Measurements from ENCODE around the gene SELENOW.

DNA sequence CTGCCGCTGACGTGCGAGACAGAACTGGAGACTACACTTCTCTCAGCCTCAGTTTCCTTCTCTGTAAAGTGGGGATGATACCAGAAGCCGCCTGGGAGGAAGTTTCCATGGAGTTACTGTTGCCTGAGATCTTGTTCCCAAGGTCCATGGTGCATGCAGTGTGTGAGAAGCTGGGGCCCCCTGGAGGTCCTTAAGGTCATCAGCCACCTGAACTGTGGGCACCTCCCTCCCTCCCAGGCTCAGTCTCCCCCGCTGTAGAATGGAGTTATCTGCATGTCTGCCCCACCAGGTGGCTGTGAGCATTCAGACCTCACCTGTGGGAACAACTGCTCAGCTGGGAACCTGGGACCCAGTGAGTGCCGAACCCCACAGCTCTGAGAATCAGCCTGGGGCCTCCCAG, 45.9 kb downstream of the SELENOW start:
- TF ChIP-seq, protein P1, sequence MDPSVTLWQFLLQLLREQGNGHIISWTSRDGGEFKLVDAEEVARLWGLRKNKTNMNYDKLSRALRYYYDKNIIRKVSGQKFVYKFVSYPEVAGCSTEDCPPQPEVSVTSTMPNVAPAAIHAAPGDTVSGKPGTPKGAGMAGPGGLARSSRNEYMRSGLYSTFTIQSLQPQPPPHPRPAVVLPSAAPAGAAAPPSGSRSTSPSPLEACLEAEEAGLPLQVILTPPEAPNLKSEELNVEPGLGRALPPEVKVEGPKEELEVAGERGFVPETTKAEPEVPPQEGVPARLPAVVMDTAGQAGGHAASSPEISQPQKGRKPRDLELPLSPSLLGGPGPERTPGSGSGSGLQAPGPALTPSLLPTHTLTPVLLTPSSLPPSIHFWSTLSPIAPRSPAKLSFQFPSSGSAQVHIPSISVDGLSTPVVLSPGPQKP (IDR thresholded peaks at IDR 0.05; ENCODE audit: borderline replicate concordance, low read depth, low read length), result no peak
- TF ChIP-seq POLR2A (IDR thresholded peaks at IDR 0.05; ENCODE audit: low read depth, low read length) (no peak), RAD21 (IDR thresholded peaks at IDR 0.05; ENCODE audit: low read length) (no peak), RFX5 (IDR thresholded peaks at IDR 0.05; ENCODE audit: low read depth, low read length) (no peak), CEBPB (IDR thresholded peaks at IDR 0.05; ENCODE audit: low read depth, low read length) (no peak), BHLHE40 (IDR thresholded peaks at IDR 0.05; ENCODE audit: low read depth, low read length) (no peak), MXI1 (IDR thresholded peaks at IDR 0.05; ENCODE audit: borderline replicate concordance, low read depth, low read length) (no peak), NFE2L2 (IDR thresholded peaks at IDR 0.05; ENCODE audit: low read depth, low read length) (no peak), SMC3 (IDR thresholded peaks at IDR 0.05; ENCODE audit: low read depth, low read length) (no peak), RCOR1 (IDR thresholded peaks at IDR 0.05; ENCODE audit: insufficient replicate concordance, low read length) (no peak), FOS (IDR thresholded peaks at IDR 0.05; ENCODE audit: low read depth, low read length) (no peak), MAFK (IDR thresholded peaks at IDR 0.05; ENCODE audit: low read depth, low read length) (no peak)
- TF ChIP-seq, protein P2, sequence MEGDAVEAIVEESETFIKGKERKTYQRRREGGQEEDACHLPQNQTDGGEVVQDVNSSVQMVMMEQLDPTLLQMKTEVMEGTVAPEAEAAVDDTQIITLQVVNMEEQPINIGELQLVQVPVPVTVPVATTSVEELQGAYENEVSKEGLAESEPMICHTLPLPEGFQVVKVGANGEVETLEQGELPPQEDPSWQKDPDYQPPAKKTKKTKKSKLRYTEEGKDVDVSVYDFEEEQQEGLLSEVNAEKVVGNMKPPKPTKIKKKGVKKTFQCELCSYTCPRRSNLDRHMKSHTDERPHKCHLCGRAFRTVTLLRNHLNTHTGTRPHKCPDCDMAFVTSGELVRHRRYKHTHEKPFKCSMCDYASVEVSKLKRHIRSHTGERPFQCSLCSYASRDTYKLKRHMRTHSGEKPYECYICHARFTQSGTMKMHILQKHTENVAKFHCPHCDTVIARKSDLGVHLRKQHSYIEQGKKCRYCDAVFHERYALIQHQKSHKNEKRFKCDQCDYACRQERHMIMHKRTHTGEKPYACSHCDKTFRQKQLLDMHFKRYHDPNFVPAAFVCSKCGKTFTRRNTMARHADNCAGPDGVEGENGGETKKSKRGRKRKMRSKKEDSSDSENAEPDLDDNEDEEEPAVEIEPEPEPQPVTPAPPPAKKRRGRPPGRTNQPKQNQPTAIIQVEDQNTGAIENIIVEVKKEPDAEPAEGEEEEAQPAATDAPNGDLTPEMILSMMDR (conservative IDR thresholded peaks at IDR 0.05; ENCODE audit: low read depth, low read length), result no peak
- TF ChIP-seq, protein P3, sequence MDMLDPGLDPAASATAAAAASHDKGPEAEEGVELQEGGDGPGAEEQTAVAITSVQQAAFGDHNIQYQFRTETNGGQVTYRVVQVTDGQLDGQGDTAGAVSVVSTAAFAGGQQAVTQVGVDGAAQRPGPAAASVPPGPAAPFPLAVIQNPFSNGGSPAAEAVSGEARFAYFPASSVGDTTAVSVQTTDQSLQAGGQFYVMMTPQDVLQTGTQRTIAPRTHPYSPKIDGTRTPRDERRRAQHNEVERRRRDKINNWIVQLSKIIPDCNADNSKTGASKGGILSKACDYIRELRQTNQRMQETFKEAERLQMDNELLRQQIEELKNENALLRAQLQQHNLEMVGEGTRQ (IDR thresholded peaks at IDR 0.05; ENCODE audit: low read depth, low read length), result no peak

All from IMR-90 (cell line).